GM23338 (cell line): ENCODE measurements around the gene APOL1. TPM values are rescaled to one million over a fixed set of nuclear protein-coding genes. Genes with fewer than 3 reads are reported as not detected.

Experiments
- ATAC-seq: fragments of 200-7000 bp; cut with Tn5 transposase; 3 replicates; pipeline ENCODE4 v1.9.1; 2020
- DNase-seq: peaks from one replicate; pipeline ENCODE4 v3.0.0-alpha.2; 2015; ENCODE audit warnings: low spot score
- H2AFZ ChIP-seq: fragments of 200-600 bp; sonication (generic); 2 replicates; pipeline ENCODE4 v1.8.0; 2016; ENCODE audit warnings: antibody characterized with exemption, mild to moderate bottlenecking, moderate library complexity
- H3F3A ChIP-seq: fragments of 200-600 bp; sonication (generic); replicated peaks from 2 replicates; pipeline ENCODE4 v1.8.0; 2017; ENCODE audit warnings: antibody characterized with exemption, mixed run types, low read depth
- H3K27ac ChIP-seq: fragments of 200-600 bp; sonication (generic); 2 replicates; pipeline ENCODE4 v1.6.1; 2016; ENCODE audit warnings: low read depth
- H3K27me3 ChIP-seq: fragments of 200-600 bp; sonication (generic); 2 replicates; pipeline ENCODE4 v1.8.0; 2016; ENCODE audit warnings: mild to moderate bottlenecking, mixed run types, moderate library complexity; ENCODE audit not compliant: insufficient read depth
- H3K36me3 ChIP-seq: fragments of 200-600 bp; sonication (generic); 2 replicates; pipeline ENCODE4 v1.8.0; 2016; ENCODE audit warnings: mild to moderate bottlenecking; ENCODE audit not compliant: insufficient read depth
- H3K4me1 ChIP-seq: fragments of 200-600 bp; sonication (generic); 2 replicates; pipeline ENCODE4 v1.8.0; 2016; ENCODE audit warnings: mild to moderate bottlenecking, moderate library complexity; ENCODE audit not compliant: insufficient read depth
- H3K4me2 ChIP-seq: fragments of 200-600 bp; sonication (generic); 2 replicates; pipeline ENCODE4 v1.7.1; 2017; ENCODE audit warnings: mixed run types
- H3K4me3 ChIP-seq: fragments of 200-600 bp; sonication (generic); 2 replicates; pipeline ENCODE4 v1.6.1; 2016; ENCODE audit warnings: mixed run types
- H3K79me2 ChIP-seq: fragments of 200-600 bp; sonication (generic); replicated peaks from 2 replicates; pipeline ENCODE4 v1.8.0; 2017; ENCODE audit warnings: mild to moderate bottlenecking; ENCODE audit not compliant: insufficient read depth
- H3K9me2 ChIP-seq: fragments of 200-600 bp; sonication (generic); 2 replicates; pipeline ENCODE4 v1.8.0; 2017; ENCODE audit not compliant: insufficient read depth
- H4K20me1 ChIP-seq: fragments of 200-600 bp; sonication (generic); replicated peaks from 2 replicates; pipeline ENCODE4 v1.8.0; 2017; ENCODE audit warnings: mild to moderate bottlenecking; ENCODE audit not compliant: insufficient read depth
- H3K27ac Mint-ChIP-seq: 2 replicates; pipeline ENCODE4 v1.8.0; 2020; ENCODE audit warnings: inconsistent platforms, mild to moderate bottlenecking, moderate library complexity, mixed read lengths
- H3K27me3 Mint-ChIP-seq: 3 replicates; pipeline ENCODE4 v1.8.0; 2022; ENCODE audit warnings: low read depth, mild to moderate bottlenecking, moderate library complexity, mixed read lengths, inconsistent platforms; ENCODE audit not compliant: insufficient read depth, poor library complexity
- H3K36me3 Mint-ChIP-seq: 3 replicates; pipeline ENCODE4 v1.8.0; 2021; ENCODE audit warnings: low read depth, mild to moderate bottlenecking, inconsistent platforms, moderate library complexity, mixed read lengths
- H3K4me1 Mint-ChIP-seq: 3 replicates; pipeline ENCODE4 v1.8.0; 2020; ENCODE audit warnings: mild to moderate bottlenecking, inconsistent platforms, mixed read lengths
- H3K4me3 Mint-ChIP-seq: 3 replicates; pipeline ENCODE4 v1.8.0; 2021; ENCODE audit warnings: moderate library complexity, mild to moderate bottlenecking, inconsistent platforms, mixed read lengths
- H3K9me3 Mint-ChIP-seq: 3 replicates; pipeline ENCODE4 v1.8.0; 2020; ENCODE audit warnings: moderate library complexity, mild to moderate bottlenecking, inconsistent platforms, mixed read lengths
- CREB1 ChIP-seq: fragments of 250-450 bp; sonication (Bioruptor Pico); IDR thresholded peaks from 2 replicates; pipeline ENCODE4 v1.5.0; 2020; ENCODE audit warnings: low read depth, mild to moderate bottlenecking, moderate library complexity
- EZH2 ChIP-seq: fragments of 200-600 bp; sonication (generic); IDR thresholded peaks from one replicate; pipeline ENCODE4 v1.8.0; 2017; ENCODE audit warnings: antibody characterized with exemption, mild to moderate bottlenecking, low read depth; ENCODE audit not compliant: unreplicated experiment
- EZH2phosphoT487 ChIP-seq: fragments of 200-600 bp; sonication (generic); IDR thresholded peaks from one replicate; pipeline ENCODE4 v1.8.1; 2018; ENCODE audit warnings: antibody characterized with exemption; ENCODE audit not compliant: unreplicated experiment
- JUNB ChIP-seq: IDR thresholded peaks from one replicate; pipeline ENCODE4 v1.6.1; 2016; ENCODE audit warnings: antibody characterized with exemption; ENCODE audit not compliant: unreplicated experiment
- NANOG ChIP-seq: IDR thresholded peaks from 2 replicates; pipeline ENCODE4 v1.6.1; 2016; ENCODE audit warnings: antibody characterized with exemption, borderline replicate concordance
- POLR2AphosphoS5 ChIP-seq: IDR thresholded peaks from 2 replicates; pipeline ENCODE4 v1.6.1; 2016; ENCODE audit warnings: antibody characterized with exemption, low read depth
- REST ChIP-seq: IDR thresholded peaks from one replicate; pipeline ENCODE4 v1.6.1; 2018; ENCODE audit warnings: antibody characterized with exemption; ENCODE audit not compliant: unreplicated experiment
- STAT1 ChIP-seq: IDR thresholded peaks from one replicate; pipeline ENCODE4 v1.6.1; 2016; ENCODE audit warnings: antibody characterized with exemption; ENCODE audit not compliant: unreplicated experiment
- ZNF114 ChIP-seq: fragments of 250-450 bp; sonication (Bioruptor Pico); IDR thresholded peaks from 2 replicates; pipeline ENCODE4 v1.5.0; 2020; ENCODE audit warnings: mild to moderate bottlenecking, moderate library complexity
- ZNF331 ChIP-seq: fragments of 250-450 bp; sonication (Bioruptor Pico); IDR thresholded peaks from 2 replicates; pipeline ENCODE4 v1.5.0; 2020; ENCODE audit warnings: low read depth, mild to moderate bottlenecking, moderate library complexity
- ZNF462 ChIP-seq: fragments of 250-450 bp; sonication (Bioruptor Pico); IDR thresholded peaks from 2 replicates; pipeline ENCODE4 v1.5.0; 2020; ENCODE audit warnings: mild to moderate bottlenecking, moderate library complexity
- polyA plus RNA-seq: library from polyadenylated mRNA; unstranded; fragments of >200 nt; fragmentation: Nextera tagmentation; extraction: Ambion mirVana; gene quantifications from 2 replicates; pipeline ENCODE4 v1.2.1, GENCODE V29; 2016
- total RNA-seq: library from RNA; depleted of rRNA; stranded (reverse); fragments of >200 nt; shearing (Covaris generic); gene quantifications from 2 replicates; pipeline ENCODE4 v1.2.3, GENCODE V29; 2014
- TF ChIP-seq, protein P1 (sequence below): IDR thresholded peaks from 2 replicates; pipeline ENCODE4 v1.6.1; 2016; ENCODE audit warnings: antibody characterized with exemption
- TF ChIP-seq, protein P2 (sequence below), 2 experiments: fragments of 200-600 bp in 1 of 2; sonication (generic) in 1 of 2; conservative IDR thresholded peaks; 2 replicates each; pipeline versions ENCODE4 v1.5.1 to v1.6.1; 2016 to 2017; ENCODE audit warnings: antibody characterized with exemption in 2 of 2, low read depth in 2 of 2, mild to moderate bottlenecking in 2 of 2, moderate library complexity in 1 of 2

The APOL1 gene
- total and polyA plus RNA-seq, 2 experiments from 2014 or later = 0.11 TPM; not detected in 1

DNA sequence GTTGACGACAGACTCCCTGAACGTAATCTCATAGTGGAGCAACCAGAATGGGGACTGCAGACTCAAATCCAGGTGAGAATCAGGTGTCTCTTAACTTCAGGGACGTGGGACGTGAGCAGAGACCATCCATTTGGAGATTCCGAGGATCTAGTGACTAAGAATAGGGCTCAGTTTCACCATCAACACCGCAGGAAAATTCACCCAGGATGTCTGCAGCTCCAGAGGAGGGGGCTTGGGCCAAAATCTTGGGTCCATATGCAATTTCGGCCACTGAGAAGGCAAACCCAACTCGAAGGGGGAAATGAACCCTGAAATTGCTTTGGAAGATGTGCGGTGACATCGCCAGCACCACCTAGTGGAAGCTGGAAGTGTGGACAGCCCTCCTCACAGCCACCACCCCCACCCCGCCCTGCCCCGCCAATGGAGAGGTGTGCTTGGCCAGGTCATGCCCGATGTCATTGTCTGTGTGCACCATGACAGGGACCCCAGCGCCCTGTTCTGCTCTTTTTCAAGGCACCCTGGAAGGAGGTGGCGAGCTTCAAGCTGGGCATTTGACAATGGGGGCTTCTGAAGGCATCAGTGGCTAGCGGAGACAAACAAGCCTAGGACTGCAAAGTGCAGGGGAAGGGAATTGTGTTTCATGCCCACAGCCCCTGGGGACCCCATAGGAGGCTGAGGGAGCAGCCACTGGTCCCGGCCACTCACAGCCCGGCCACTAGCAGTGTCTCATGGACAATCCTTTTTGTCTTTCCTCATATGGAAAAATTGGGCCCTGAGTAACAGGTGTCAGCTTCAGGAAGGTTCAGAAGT is 24.8 kb downstream of the APOL1 start:
- H3K27me3 ChIP-seq = no peaks in the 10 kb centered on the region
- H3K79me2 ChIP-seq = no peaks in the 10 kb centered on the region
- peaks cover 2% of the 10 kb centered on the region for H3K27me3 Mint-ChIP-seq
- no peak overlapping the region for H3K27ac ChIP-seq
- H3K4me3 ChIP-seq = peak overlapping the region; percentile 42
- H3K9me2 ChIP-seq = no peaks in the 10 kb centered on the region
- peak; percentile 87 for DNase-seq
- H3K9me3 Mint-ChIP-seq = no peaks in the 10 kb centered on the region; the same call in 2 of the 3 replicates
- H3K36me3 ChIP-seq = peaks cover 10% of the 10 kb centered on the region; the same call in 1 of the 2 replicates
- peak overlapping the region; percentile 73 for H3K4me2 ChIP-seq
- 0 out of 2 replicates have a peak, but pooled peaks cover 3% of the 10 kb centered on the region for H3F3A ChIP-seq
- H4K20me1 ChIP-seq = no peaks in the 10 kb centered on the region
- H3K27ac Mint-ChIP-seq = no peak overlapping the region
- H2AFZ ChIP-seq = no peak overlapping the region
- TF ChIP-seq STAT1 (no peak), ZNF462 (CRISPR knock-in tag) (no peak), ZNF331 (CRISPR knock-in tag) (no peak), JUNB (no peak), ZNF114 (CRISPR knock-in tag) (0 out of 2 replicates have a peak, but pooled peaks have one; percentile 67), CREB1 (0 out of 2 replicates have a peak, but pooled peaks have one; percentile 40), POLR2AphosphoS5 (no peak), REST (no peak), EZH2phosphoT487 (no peak), EZH2 (no peak), NANOG (no peak)
- TF ChIP-seq, protein P1, sequence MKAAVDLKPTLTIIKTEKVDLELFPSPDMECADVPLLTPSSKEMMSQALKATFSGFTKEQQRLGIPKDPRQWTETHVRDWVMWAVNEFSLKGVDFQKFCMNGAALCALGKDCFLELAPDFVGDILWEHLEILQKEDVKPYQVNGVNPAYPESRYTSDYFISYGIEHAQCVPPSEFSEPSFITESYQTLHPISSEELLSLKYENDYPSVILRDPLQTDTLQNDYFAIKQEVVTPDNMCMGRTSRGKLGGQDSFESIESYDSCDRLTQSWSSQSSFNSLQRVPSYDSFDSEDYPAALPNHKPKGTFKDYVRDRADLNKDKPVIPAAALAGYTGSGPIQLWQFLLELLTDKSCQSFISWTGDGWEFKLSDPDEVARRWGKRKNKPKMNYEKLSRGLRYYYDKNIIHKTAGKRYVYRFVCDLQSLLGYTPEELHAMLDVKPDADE = no peak
- TF ChIP-seq, protein P2, sequence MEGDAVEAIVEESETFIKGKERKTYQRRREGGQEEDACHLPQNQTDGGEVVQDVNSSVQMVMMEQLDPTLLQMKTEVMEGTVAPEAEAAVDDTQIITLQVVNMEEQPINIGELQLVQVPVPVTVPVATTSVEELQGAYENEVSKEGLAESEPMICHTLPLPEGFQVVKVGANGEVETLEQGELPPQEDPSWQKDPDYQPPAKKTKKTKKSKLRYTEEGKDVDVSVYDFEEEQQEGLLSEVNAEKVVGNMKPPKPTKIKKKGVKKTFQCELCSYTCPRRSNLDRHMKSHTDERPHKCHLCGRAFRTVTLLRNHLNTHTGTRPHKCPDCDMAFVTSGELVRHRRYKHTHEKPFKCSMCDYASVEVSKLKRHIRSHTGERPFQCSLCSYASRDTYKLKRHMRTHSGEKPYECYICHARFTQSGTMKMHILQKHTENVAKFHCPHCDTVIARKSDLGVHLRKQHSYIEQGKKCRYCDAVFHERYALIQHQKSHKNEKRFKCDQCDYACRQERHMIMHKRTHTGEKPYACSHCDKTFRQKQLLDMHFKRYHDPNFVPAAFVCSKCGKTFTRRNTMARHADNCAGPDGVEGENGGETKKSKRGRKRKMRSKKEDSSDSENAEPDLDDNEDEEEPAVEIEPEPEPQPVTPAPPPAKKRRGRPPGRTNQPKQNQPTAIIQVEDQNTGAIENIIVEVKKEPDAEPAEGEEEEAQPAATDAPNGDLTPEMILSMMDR (conservative IDR thresholded peaks at IDR 0.05; ENCODE audit: low read depth in 2 of 2) = peak; percentile 68 to 83
- ATAC-seq = peak; percentile 95
- H3K36me3 Mint-ChIP-seq = peaks cover 23% of the 10 kb centered on the region
- H3K4me3 Mint-ChIP-seq = peak overlapping the region; percentile 47; the same call in 2 of the 3 replicates
- 0 out of 2 replicates have a peak, but pooled peaks cover 7% of the 10 kb centered on the region for H3K4me1 ChIP-seq
- peaks cover 8% of the 10 kb centered on the region for H3K4me1 Mint-ChIP-seq
